ENCODE measurements around the gene DYNLT1. TPM values are rescaled to one million over a fixed set of nuclear protein-coding genes. Genes with fewer than 3 reads are reported as not detected.
A peak's percentile ranks its signal among the peaks of the same experiment; 100 is the strongest.

The DYNLT1 gene
- total and polyA plus RNA-seq, 2 of the 4 experiments (the other 2 are of a cell fraction) = 235 to 349 TPM

- ATAC-seq (ENCODE audit: low read depth) = no peak
- CTCF ChIA-PET = interaction anchor here (0.8 to 2.3 kb wide), 2 partner anchors 15 to 45 kb away, joined by 4 to 9 read pairs; no protein-coding TSS in a partner anchor
Measured at GRCh38 chr6:158646023-158646910, 1.7 kb upstream of the DYNLT1 start.

More at GRCh38 chr6:158646023-158646910, 1.7 kb upstream of the DYNLT1 start:
- peak overlapping the region; percentile 53; the same call in 2 of the 3 replicates for H2BK15ac ChIP-seq (ENCODE audit: low read depth, low read length)
- peaks cover 6 to 41% of the 10 kb centered on the region in 2 experiments; a peak in 3 of 4 replicates for H3K79me1 ChIP-seq (ENCODE audit: low read depth in 1 of 2, low read length in 2 of 2)
- no peaks in the 10 kb centered on the region for H3K9me3 ChIP-seq (ENCODE audit: control insufficient read depth, insufficient read depth, low read length)
- no peaks in the 10 kb centered on the region for H3K27me3 ChIP-seq (ENCODE audit: control insufficient read depth, insufficient read depth, low read length)
- BruUV-seq (replicated peaks) = no TSS peak
- dilution Hi-C loops (cut with HindIII; ENCODE audit: low sequenced_read_pairs, unreplicated experiment) = no loop called here
- no peak overlapping the region for H3K56ac ChIP-seq (ENCODE audit: extremely low read depth, insufficient read depth, low read length)
- H3K14ac ChIP-seq (replicated peaks; ENCODE audit: low read depth, low read length) = no peak overlapping the region; the same call in 1 of the 2 replicates
- peak overlapping the region; percentile 37 for H3K4ac ChIP-seq (ENCODE audit: low read depth, low read length)
- H2BK5ac ChIP-seq (ENCODE audit: low read depth, low read length, poor library complexity, severe bottlenecking) = no peak overlapping the region
- no peak overlapping the region for H3K9ac ChIP-seq (ENCODE audit: low read depth, low read length)
- TF ChIP-seq RCOR1 (IDR thresholded peaks at IDR 0.05; ENCODE audit: insufficient replicate concordance, low read length) (no peak), CHD1 (IDR thresholded peaks at IDR 0.05; ENCODE audit: low read depth, low read length) (no peak)
- H4K8ac ChIP-seq (ENCODE audit: low read depth in 2 of 2, low read length in 2 of 2) = no peak overlapping the region
- H3K27ac ChIP-seq (ENCODE audit: insufficient read depth, low read length) = no peak overlapping the region
- no peak for DNase-seq
- no peaks in the 10 kb centered on the region for H3K36me3 ChIP-seq (ENCODE audit: control insufficient read depth, insufficient read depth, low read length)
- WGBS, 2 experiments (ENCODE audit: extremely low coverage in 2 of 2, insufficient read length in 1 of 2) = 85% methylated on average over 4 of the region's 10 CpGs; no CpG with 5 or more reads in 1 of the 2 experiments
- POLR2A ChIA-PET (ENCODE audit: unreplicated experiment) = no interaction called here
- in situ Hi-C loops (cut with MboI; ENCODE audit: low sequenced_read_pairs) = loop anchor here (25.0 kb wide), 1 partner anchor 1066 kb away; no protein-coding TSS in a partner anchor
- intact Hi-C loops (cut with micrococcal nuclease) = no loop called here
- peaks cover 25% of the 10 kb centered on the region for H3K4me1 ChIP-seq (ENCODE audit: control insufficient read depth, insufficient read depth, low read length)
- peak overlapping the region; percentile 38 for H2AFZ ChIP-seq (replicated peaks; ENCODE audit: low read length, poor library complexity)
- peak overlapping the region; percentile 65 for H2BK120ac ChIP-seq (ENCODE audit: low read depth, low read length)
- H4K5ac ChIP-seq (ENCODE audit: low read depth, low read length) = no peak overlapping the region
- peak overlapping the region; percentile 19; the same call in 1 of the 2 replicates for H4K91ac ChIP-seq (ENCODE audit: insufficient read depth, low read depth, low read length)
- no peak overlapping the region for H3K18ac ChIP-seq (ENCODE audit: low read depth, low read length)
- peak overlapping the region; percentile 39; the same call in 1 of the 2 replicates for H3K23ac ChIP-seq (ENCODE audit: low read depth, low read length)
- peak overlapping the region; percentile 28; the same call in 1 of the 2 replicates for H2BK20ac ChIP-seq (ENCODE audit: low read depth, low read length)
- H2AK5ac ChIP-seq (ENCODE audit: low read depth, low read length) = peak overlapping the region; percentile 68
- H2AK9ac ChIP-seq (replicated peaks; ENCODE audit: low read depth, low read length, poor library complexity) = no peak overlapping the region
- H3K4me2 ChIP-seq (ENCODE audit: low read depth, low read length) = no peak overlapping the region
- H3K4me3 ChIP-seq (ENCODE audit: insufficient read depth, low read depth, low read length) = no peak overlapping the region
- H3K9me1 ChIP-seq (ENCODE audit: insufficient read depth, low read length) = peaks cover 16% of the 10 kb centered on the region
- H4K20me1 ChIP-seq (ENCODE audit: insufficient read depth, low read length) = peaks cover 13% of the 10 kb centered on the region

Measured in IMR-90 (cell line).